PC-9 (cell line): ENCODE measurements around the gene SYNM. TPM values are rescaled to one million over a fixed set of nuclear protein-coding genes. Genes with fewer than 3 reads are reported as not detected.

ENCODE experiments used
- BruUV-seq: library from RNA; stranded (reverse); fragments of 400-500 nt; replicated peaks from 2 replicates; lab custom pipeline; 2021; lab: Mats Ljungman, UMichigan
- CTCF ChIA-PET: fragments of 300-600 bp; sonication (Branson Sonifier 250); formaldehyde crosslinking; loops from one replicate; lab custom pipeline; 2022; ENCODE audit warnings: antibody characterized with exemption; lab: Charles Lee
- POLR2A ChIA-PET: fragments of 300-600 bp; sonication (Branson Sonifier 250); formaldehyde crosslinking; loops from one replicate; lab custom pipeline; 2022; ENCODE audit warnings: antibody characterized with exemption; ENCODE audit not compliant: unreplicated experiment; lab: Charles Lee
- DNase-seq, 2 experiments: peaks; one replicate each; pipeline versions ENCODE4 v3.0.0 to v3.0.0-alpha.2; 2015 to 2022; ENCODE audit warnings: mixed read lengths in 1 of 2
- H2AFZ ChIP-seq: fragments of 200-600 bp; sonication (generic); 2 replicates; pipeline ENCODE4 v1.8.1; 2017; ENCODE audit warnings: antibody characterized with exemption
- H3F3A ChIP-seq: fragments of 200-600 bp; sonication (generic); 2 replicates; pipeline ENCODE4 v1.8.1; 2017; ENCODE audit warnings: antibody characterized with exemption, mild to moderate bottlenecking, low read depth; ENCODE audit not compliant: insufficient read depth
- H3K27ac ChIP-seq: fragments of 200-600 bp; sonication (generic); 2 replicates; pipeline ENCODE4 v1.6.1; 2016; ENCODE audit warnings: mixed run types
- H3K27me3 ChIP-seq: fragments of 200-600 bp; sonication (generic); 2 replicates; pipeline ENCODE4 v1.6.1; 2016; ENCODE audit warnings: low read depth, mixed run types; ENCODE audit not compliant: insufficient read depth
- H3K36me3 ChIP-seq: fragments of 200-600 bp; sonication (generic); 2 replicates; pipeline ENCODE4 v1.6.1; 2016; ENCODE audit warnings: low read depth, mixed run types
- H3K4me1 ChIP-seq: fragments of 200-600 bp; sonication (generic); replicated peaks from 2 replicates; pipeline ENCODE4 v1.6.1; 2016; ENCODE audit warnings: mixed run types; ENCODE audit not compliant: insufficient read depth
- H3K4me2 ChIP-seq: fragments of 200-600 bp; sonication (generic); 2 replicates; pipeline ENCODE4 v1.6.1; 2017; ENCODE audit warnings: mixed run types
- H3K4me3 ChIP-seq: fragments of 200-600 bp; sonication (generic); 2 replicates; pipeline ENCODE4 v1.6.1; 2016; ENCODE audit warnings: mixed run types
- H3K79me2 ChIP-seq: fragments of 200-600 bp; sonication (generic); 2 replicates; pipeline ENCODE4 v1.6.1; 2017; ENCODE audit warnings: low read depth, mixed run types
- H3K9me2 ChIP-seq: fragments of 200-600 bp; sonication (generic); 2 replicates; pipeline ENCODE4 v1.8.1; 2017; ENCODE audit warnings: mild to moderate bottlenecking; ENCODE audit not compliant: insufficient read depth
- H3K9me3 ChIP-seq: fragments of 200-600 bp; sonication (generic); 2 replicates; pipeline ENCODE4 v1.8.1; 2016; ENCODE audit warnings: low read depth; ENCODE audit not compliant: insufficient read depth
- H4K20me1 ChIP-seq: fragments of 200-600 bp; sonication (generic); 2 replicates; pipeline ENCODE4 v1.8.1; 2017; ENCODE audit not compliant: insufficient read depth
- EZH2 ChIP-seq: fragments of 200-600 bp; sonication (generic); IDR thresholded peaks from 2 replicates; pipeline ENCODE4 v1.8.0; 2017; ENCODE audit warnings: antibody characterized with exemption, low read depth
- intact Hi-C: fragments of 100-400 bp; cut with micrococcal nuclease; formaldehyde crosslinking; loops from one replicate; pipeline ENCODE4 v1.10.0; 2022; ENCODE audit not compliant: unreplicated experiment
- total RNA-seq: library from RNA; stranded (reverse); gene quantifications from 2 replicates; pipeline ENCODE4 v1.2.3, GENCODE V29; 2021
- TF ChIP-seq, protein P1 (sequence below): fragments of 200-600 bp; sonication (generic); conservative IDR thresholded peaks from 2 replicates; pipeline ENCODE4 v1.6.1; 2017; ENCODE audit warnings: mixed run types, antibody characterized with exemption, mild to moderate bottlenecking, moderate library complexity

The SYNM gene
- total RNA-seq, 1 experiment from 2014 or later: 2.4 TPM

DNA sequence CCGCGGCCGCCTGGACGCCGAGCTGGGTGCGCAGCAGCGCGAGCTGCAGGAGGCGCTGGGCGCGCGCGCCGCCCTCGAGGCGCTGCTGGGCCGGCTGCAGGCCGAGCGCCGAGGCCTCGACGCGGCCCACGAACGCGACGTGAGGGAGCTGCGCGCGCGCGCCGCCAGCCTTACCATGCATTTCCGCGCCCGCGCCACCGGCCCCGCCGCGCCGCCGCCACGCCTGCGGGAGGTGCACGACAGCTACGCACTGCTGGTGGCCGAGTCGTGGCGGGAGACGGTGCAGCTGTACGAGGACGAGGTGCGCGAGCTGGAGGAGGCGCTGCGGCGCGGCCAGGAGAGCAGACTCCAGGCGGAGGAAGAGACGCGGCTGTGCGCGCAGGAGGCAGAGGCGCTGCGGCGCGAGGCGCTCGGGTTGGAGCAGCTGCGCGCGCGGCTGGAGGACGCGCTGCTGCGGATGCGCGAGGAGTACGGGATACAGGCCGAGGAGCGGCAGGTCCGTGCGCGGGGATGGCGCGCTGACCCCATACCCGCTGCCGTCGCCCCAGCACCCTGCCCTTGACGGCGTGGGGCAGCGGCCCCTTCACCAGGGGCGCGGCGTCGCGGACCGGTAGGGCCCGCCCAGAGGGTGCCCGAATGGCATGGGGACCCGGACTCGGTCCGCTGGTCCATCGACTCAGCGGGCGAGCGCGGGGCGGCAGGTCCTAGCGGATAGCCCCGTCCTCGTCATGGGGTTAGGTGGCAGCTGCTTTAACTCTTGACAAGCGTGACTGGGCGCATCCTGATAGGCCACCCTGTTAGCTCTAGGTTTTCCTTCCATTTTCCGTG, 848 bp downstream of the SYNM start:
- no peaks in the 10 kb centered on the region for H4K20me1 ChIP-seq
- peak overlapping the region; percentile 86; the same call in 1 of the 2 replicates for H3K4me2 ChIP-seq
- no peak overlapping the region for H2AFZ ChIP-seq
- no peaks in the 10 kb centered on the region for H3K36me3 ChIP-seq
- peak in 1 of 2 experiments; percentile 51 for DNase-seq
- H3K4me1 ChIP-seq: no peaks in the 10 kb centered on the region
- H3K27me3 ChIP-seq: 0 out of 2 replicates have a peak, but pooled peaks cover 4% of the 10 kb centered on the region
- intact Hi-C loops: loop anchor here (1.0 to 10.0 kb wide), 2 partner anchors 19 to 629 kb away; partner anchors contain the start of gene LYSMD4
- no peaks in the 10 kb centered on the region for H3F3A ChIP-seq
- no peaks in the 10 kb centered on the region for H3K9me2 ChIP-seq
- TF ChIP-seq, protein P1, sequence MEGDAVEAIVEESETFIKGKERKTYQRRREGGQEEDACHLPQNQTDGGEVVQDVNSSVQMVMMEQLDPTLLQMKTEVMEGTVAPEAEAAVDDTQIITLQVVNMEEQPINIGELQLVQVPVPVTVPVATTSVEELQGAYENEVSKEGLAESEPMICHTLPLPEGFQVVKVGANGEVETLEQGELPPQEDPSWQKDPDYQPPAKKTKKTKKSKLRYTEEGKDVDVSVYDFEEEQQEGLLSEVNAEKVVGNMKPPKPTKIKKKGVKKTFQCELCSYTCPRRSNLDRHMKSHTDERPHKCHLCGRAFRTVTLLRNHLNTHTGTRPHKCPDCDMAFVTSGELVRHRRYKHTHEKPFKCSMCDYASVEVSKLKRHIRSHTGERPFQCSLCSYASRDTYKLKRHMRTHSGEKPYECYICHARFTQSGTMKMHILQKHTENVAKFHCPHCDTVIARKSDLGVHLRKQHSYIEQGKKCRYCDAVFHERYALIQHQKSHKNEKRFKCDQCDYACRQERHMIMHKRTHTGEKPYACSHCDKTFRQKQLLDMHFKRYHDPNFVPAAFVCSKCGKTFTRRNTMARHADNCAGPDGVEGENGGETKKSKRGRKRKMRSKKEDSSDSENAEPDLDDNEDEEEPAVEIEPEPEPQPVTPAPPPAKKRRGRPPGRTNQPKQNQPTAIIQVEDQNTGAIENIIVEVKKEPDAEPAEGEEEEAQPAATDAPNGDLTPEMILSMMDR: no peak
- no peak for TF ChIP-seq EZH2
- H3K79me2 ChIP-seq: no peaks in the 10 kb centered on the region
- ChIA-PET POLR2A (interaction anchor here (0.6 kb wide), 1 partner anchor 146 kb away, joined by 3 read pairs; the partner anchor contains the start of gene LRRC28), CTCF (interaction anchor here (0.6 to 1.3 kb wide), 4 partner anchors 25 to 212 kb away, joined by 3 to 9 read pairs (median 4); no protein-coding TSS in a partner anchor)
- no peak overlapping the region; the same call in 1 of the 2 replicates for H3K4me3 ChIP-seq
- H3K9me3 ChIP-seq: no peaks in the 10 kb centered on the region
- BruUV-seq: no TSS peak
- no peak overlapping the region for H3K27ac ChIP-seq

DNA sequence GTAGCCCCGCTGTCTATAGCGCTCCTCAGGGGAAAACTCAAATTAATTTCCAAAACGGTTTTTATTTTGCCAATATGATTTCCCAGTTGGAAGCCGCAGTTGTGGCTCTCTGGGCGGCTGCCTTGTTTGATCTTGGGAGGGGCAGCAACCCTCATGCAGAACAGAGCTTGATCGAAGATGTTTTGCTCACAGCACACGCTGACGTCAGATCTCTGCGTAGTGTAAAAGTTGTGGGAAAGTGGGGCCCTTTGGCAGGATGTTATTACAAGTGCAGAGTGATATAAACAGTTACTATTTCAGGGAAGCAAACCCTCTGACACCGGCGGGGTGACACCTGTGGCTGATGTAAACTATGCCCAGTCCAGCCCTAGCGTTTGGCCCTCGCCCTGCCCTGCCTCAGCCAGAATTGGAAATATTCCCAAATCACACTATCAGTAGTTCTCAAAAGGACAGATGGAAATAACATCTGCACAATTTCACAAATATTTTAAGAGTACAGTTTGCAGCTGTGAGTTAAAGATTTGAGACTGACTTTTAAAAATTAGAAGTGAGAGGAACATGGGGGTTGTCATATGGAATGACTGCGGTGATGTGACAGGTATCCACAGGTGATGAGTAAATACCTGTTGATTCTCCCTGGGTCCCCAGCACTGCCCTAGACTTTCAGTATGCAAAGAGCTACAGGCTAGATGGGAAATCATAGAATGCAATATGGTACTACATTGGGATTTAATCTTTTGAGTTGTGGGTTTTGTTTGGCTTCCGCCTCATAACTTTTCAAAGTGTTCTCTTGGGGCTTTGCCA, 1.7 kb downstream of the SYNM start:
- Histone ChIP-seq H3K27ac (no peak overlapping the region), H3K4me1 (no peaks in the 10 kb centered on the region), H3K27me3 (0 out of 2 replicates have a peak, but pooled peaks cover 3% of the 10 kb centered on the region), H3F3A (no peaks in the 10 kb centered on the region), H3K9me3 (no peaks in the 10 kb centered on the region), H3K4me3 (no peak overlapping the region), H3K9me2 (no peaks in the 10 kb centered on the region), H3K4me2 (no peak overlapping the region), H3K79me2 (no peaks in the 10 kb centered on the region), H3K36me3 (no peaks in the 10 kb centered on the region), H4K20me1 (no peaks in the 10 kb centered on the region), H2AFZ (no peak overlapping the region)
- TF ChIP-seq, protein P1: no peak
- TF ChIP-seq EZH2: no peak
- BruUV-seq: TSS peak; percentile 31
- intact Hi-C loops: loop anchor here (10.0 kb wide), 1 partner anchor 628 kb away; the partner anchor contains the start of gene LYSMD4
- ChIA-PET POLR2A (no interaction called here), CTCF (no interaction called here)
- DNase-seq: no peak

DNA sequence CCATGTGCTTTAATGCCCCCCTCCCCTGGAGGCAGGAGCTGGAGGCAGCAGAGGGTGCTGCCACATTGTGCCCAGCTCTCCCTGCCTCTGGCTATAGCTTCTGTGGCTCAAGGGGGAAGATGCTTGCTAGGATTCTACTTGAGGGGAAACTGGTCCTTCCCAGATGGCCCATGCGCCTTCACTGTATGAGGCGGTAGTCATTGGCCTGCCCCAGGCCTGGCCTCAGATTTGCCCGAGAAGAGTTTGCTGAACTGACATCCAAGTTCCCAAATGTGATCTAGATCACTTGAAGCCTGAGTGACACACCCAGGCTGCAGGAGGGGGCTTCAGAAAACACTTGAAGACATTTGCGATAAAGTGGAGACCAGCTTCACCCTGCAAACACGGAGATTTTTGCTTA, 4.1 kb downstream of the SYNM start:
- Histone ChIP-seq H3K4me1 (no peaks in the 10 kb centered on the region), H3K9me2 (no peaks in the 10 kb centered on the region), H4K20me1 (no peaks in the 10 kb centered on the region), H2AFZ (no peak overlapping the region), H3K27ac (no peak overlapping the region), H3F3A (no peaks in the 10 kb centered on the region), H3K9me3 (no peaks in the 10 kb centered on the region), H3K4me2 (no peak overlapping the region), H3K4me3 (no peak overlapping the region), H3K36me3 (no peaks in the 10 kb centered on the region), H3K79me2 (no peaks in the 10 kb centered on the region), H3K27me3 (no peaks in the 10 kb centered on the region)
- intact Hi-C loops: loop anchor here (10.0 kb wide), 1 partner anchor 626 kb away; the partner anchor contains the start of gene LYSMD4
- TF ChIP-seq, protein P1: no peak
- TF ChIP-seq EZH2: no peak
- BruUV-seq: no TSS peak
- ChIA-PET CTCF (no interaction called here), POLR2A (no interaction called here)
- no peak for DNase-seq
